ENCODE data around the gene TMTC2. TPM values are rescaled to one million over a fixed set of nuclear protein-coding genes. Genes with fewer than 3 reads are reported as not detected.

Gene TMTC2
- total and polyA plus RNA-seq, 4 experiments from 2014 or later, result 0.09 to 8.2 (median 4.2) TPM

DNA sequence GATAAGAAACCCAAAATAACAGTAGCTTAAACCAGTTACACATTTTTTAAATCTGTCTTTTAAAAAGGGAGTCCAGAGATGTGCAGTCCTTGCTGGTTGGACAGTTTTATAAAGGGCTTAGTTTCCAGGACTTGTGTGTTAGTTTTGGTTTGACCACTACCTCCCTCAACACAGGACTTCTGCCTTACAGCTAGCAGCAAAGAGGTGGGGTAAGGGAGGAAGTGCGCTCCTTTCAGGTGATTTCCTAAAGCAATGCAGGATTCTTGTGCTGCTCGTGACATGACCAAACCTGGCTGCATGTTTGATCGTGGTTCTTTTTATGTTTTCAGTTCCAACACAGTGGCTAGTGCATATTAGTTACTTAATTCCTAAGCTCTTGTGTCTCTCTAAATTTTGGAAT lies 266.2 kb downstream of the TMTC2 start:
- Mint-ChIP-seq H3K9me3 (peaks cover 0 to 12% (median 0%) of the 10 kb centered on the region in 8 donors), H3K27ac (no peak overlapping the region)
- POLR2A ChIA-PET (ENCODE audit: partially characterized antibody), result no interaction called here

DNA sequence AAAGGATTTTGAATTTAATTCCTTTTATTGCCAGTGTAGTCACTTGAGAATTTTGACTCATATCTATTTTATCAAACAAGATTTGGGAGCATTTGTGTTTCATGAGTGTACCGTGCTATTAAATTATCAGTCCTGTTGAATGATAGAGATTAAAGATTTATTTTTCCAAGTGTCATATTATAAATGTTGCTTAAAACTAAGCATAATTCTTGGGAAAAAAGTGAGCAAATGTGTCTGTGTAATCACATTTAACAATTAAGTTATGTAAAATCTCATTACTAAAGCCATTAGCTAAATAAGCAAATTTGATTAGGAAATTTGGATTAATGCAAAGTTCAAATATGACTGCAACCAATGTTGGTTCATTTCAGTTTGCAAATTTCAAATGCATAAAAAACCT lies 266.7 kb downstream of the TMTC2 start:
- peaks cover 0 to 12% (median 0%) of the 10 kb centered on the region in 8 donors for H3K9me3 Mint-ChIP-seq
- H3K4me1 Mint-ChIP-seq, result no peaks in the 10 kb centered on the region
- ChIA-PET CTCF (ENCODE audit: partially characterized antibody) (no interaction called here), POLR2A (ENCODE audit: partially characterized antibody) (no interaction called here)
- H3K27me3 Mint-ChIP-seq, result peaks cover 0 to 1% of the 10 kb centered on the region in 2 donors
- Histone ChIP-seq H3K36me3 (ENCODE audit: insufficient read depth, low read length) (no peaks in the 10 kb centered on the region), H3K27ac (ENCODE audit: low read depth, low read length) (no peak overlapping the region), H3K4me3 (ENCODE audit: low read length in 2 of 2) (no peak overlapping the region), H3K27me3 (ENCODE audit: insufficient read depth, low read length) (no peaks in the 10 kb centered on the region), H3K9me3 (ENCODE audit: control insufficient read depth in 1 of 2, low read length in 2 of 2) (no peaks in the 10 kb centered on the region), H3K4me1 (ENCODE audit: insufficient read depth, low read length) (no peaks in the 10 kb centered on the region)
- H3K27ac Mint-ChIP-seq, result no peak overlapping the region
- intact Hi-C loops (cut with micrococcal nuclease), result no loop called here
- no peak for DNase-seq
- no peak overlapping the region for H3K4me3 Mint-ChIP-seq
- no peaks in the 10 kb centered on the region for H3K36me3 Mint-ChIP-seq

More for the DNA sequence above, 266.2 kb downstream of the TMTC2 start:
- no peak overlapping the region for H3K27ac ChIP-seq (ENCODE audit: low read depth, low read length)
- no peaks in the 10 kb centered on the region for H3K4me1 ChIP-seq (ENCODE audit: insufficient read depth, low read length)
- H3K27me3 Mint-ChIP-seq, result peaks cover 0 to 1% of the 10 kb centered on the region in 2 donors
- H3K9me3 ChIP-seq (ENCODE audit: control insufficient read depth in 1 of 2, low read length in 2 of 2), result no peaks in the 10 kb centered on the region
- H3K4me3 Mint-ChIP-seq, result no peak overlapping the region
- no peak overlapping the region for H3K4me3 ChIP-seq (ENCODE audit: low read length in 2 of 2)
- H3K27me3 ChIP-seq (ENCODE audit: insufficient read depth, low read length), result no peaks in the 10 kb centered on the region
- no peaks in the 10 kb centered on the region for H3K4me1 Mint-ChIP-seq
- no peaks in the 10 kb centered on the region for H3K36me3 ChIP-seq (ENCODE audit: insufficient read depth, low read length)
- no peak for DNase-seq
- intact Hi-C loops (cut with micrococcal nuclease), result no loop called here
- H3K36me3 Mint-ChIP-seq, result no peaks in the 10 kb centered on the region
- CTCF ChIA-PET (ENCODE audit: partially characterized antibody), result no interaction called here

DNA sequence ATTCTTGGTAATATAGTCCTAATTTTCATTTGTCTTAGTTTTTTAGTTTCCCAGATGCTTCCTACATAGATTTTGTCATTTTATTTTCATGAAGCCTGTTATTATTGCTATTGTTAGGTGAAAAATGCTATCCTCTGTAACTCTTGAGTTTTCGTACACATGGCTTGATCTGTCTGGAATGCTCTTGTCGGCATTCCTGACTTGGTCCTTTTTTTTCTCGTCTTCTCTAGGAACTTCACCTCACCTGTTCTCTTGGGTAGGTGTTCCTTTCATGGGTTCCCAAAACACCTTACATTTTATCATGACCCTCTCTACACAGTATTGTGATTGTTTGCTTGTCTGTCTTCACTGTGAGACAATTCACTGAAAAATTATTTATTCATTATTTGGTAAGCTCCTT lies 267.4 kb downstream of the TMTC2 start:
- ChIA-PET CTCF (ENCODE audit: partially characterized antibody) (no interaction called here), POLR2A (ENCODE audit: partially characterized antibody) (no interaction called here)
- Histone ChIP-seq H3K36me3 (ENCODE audit: insufficient read depth, low read length) (no peaks in the 10 kb centered on the region), H3K27ac (ENCODE audit: low read depth, low read length) (no peak overlapping the region), H3K27me3 (ENCODE audit: insufficient read depth, low read length) (no peaks in the 10 kb centered on the region), H3K4me3 (ENCODE audit: low read length in 2 of 2) (no peak overlapping the region), H3K4me1 (ENCODE audit: insufficient read depth, low read length) (no peaks in the 10 kb centered on the region), H3K9me3 (ENCODE audit: control insufficient read depth in 1 of 2, low read length in 2 of 2) (no peaks in the 10 kb centered on the region)
- H3K27ac Mint-ChIP-seq, result no peak overlapping the region
- intact Hi-C loops (cut with micrococcal nuclease), result no loop called here
- H3K4me3 Mint-ChIP-seq, result no peak overlapping the region
- no peak for DNase-seq
- H3K4me1 Mint-ChIP-seq, result peaks cover 0 to 2% (median under 1%) of the 10 kb centered on the region in 4 donors
- H3K36me3 Mint-ChIP-seq, result no peaks in the 10 kb centered on the region
- peaks cover 0 to 1% of the 10 kb centered on the region in 2 donors for H3K27me3 Mint-ChIP-seq
- H3K9me3 Mint-ChIP-seq, result peaks cover 0 to 12% (median 0%) of the 10 kb centered on the region in 8 donors

DNA sequence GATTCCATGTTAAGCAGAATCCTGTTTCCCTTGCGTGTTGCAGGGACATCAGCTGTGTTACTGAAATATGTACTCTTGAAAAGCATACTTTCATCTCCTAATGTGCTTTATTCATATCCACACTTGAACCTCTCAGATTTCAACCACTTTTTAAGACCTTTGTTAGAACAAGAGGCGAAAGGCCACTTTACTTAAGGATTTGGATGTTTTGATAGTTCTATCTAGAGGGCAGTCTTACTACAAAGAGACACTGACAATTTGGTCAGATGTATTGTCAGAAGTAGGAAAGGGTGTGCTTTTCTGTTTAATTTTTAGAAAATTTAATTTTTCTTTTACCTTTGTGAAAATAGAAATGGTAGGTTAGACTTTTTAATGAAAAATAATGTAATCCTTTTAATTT lies 267.9 kb downstream of the TMTC2 start:
- H3K4me3 ChIP-seq (ENCODE audit: low read length in 2 of 2), result no peak overlapping the region
- CTCF ChIA-PET (ENCODE audit: partially characterized antibody), result no interaction called here

DNA sequence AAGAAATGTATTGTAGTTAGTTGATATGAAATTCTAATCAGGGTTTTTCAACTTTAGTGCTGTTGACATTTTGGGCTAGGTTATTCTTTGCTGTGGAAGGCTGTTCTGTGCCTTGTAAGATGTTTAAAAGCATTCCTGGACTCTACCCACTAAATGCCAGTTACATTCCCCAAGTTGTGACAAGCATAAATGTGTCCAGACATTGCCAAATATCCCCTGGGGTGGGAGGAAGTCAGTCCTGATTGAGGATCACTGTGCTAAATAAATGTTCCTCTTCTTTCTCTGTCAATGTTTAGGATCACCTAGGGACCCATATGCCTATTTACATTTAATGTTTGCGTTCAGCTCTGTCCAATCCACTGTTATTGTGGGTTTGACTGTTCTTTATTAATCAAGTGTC lies 268.3 kb downstream of the TMTC2 start:
- Mint-ChIP-seq H3K4me3 (no peak overlapping the region), H3K36me3 (no peaks in the 10 kb centered on the region), H3K27ac (no peak overlapping the region), H3K27me3 (peaks cover 0 to 1% of the 10 kb centered on the region in 2 donors), H3K4me1 (peaks cover 0 to 7% (median 4%) of the 10 kb centered on the region in 4 donors), H3K9me3 (peaks cover 0 to 12% (median 0%) of the 10 kb centered on the region in 8 donors)
- no peak overlapping the region for H3K27ac ChIP-seq (ENCODE audit: low read depth, low read length)
- intact Hi-C loops (cut with micrococcal nuclease), result no loop called here
- H3K9me3 ChIP-seq (ENCODE audit: control insufficient read depth in 1 of 2, low read length in 2 of 2), result no peaks in the 10 kb centered on the region
- CTCF ChIA-PET (ENCODE audit: partially characterized antibody), result no interaction called here
- H3K4me1 ChIP-seq (ENCODE audit: insufficient read depth, low read length), result no peaks in the 10 kb centered on the region
- H3K4me3 ChIP-seq (ENCODE audit: low read length in 2 of 2), result no peak overlapping the region
- H3K27me3 ChIP-seq (ENCODE audit: insufficient read depth, low read length), result no peaks in the 10 kb centered on the region
- DNase-seq, result no peak
- H3K36me3 ChIP-seq (ENCODE audit: insufficient read depth, low read length), result no peaks in the 10 kb centered on the region
- POLR2A ChIA-PET (ENCODE audit: partially characterized antibody), result no interaction called here

More for the DNA sequence above, 267.9 kb downstream of the TMTC2 start:
- no peaks in the 10 kb centered on the region for H3K27me3 ChIP-seq (ENCODE audit: insufficient read depth, low read length)
- no peaks in the 10 kb centered on the region for H3K4me1 ChIP-seq (ENCODE audit: insufficient read depth, low read length)
- H3K36me3 Mint-ChIP-seq, result no peaks in the 10 kb centered on the region
- H3K9me3 ChIP-seq (ENCODE audit: control insufficient read depth in 1 of 2, low read length in 2 of 2), result no peaks in the 10 kb centered on the region
- peaks cover 0 to 1% of the 10 kb centered on the region in 2 donors for H3K27me3 Mint-ChIP-seq
- intact Hi-C loops (cut with micrococcal nuclease), result no loop called here
- H3K27ac ChIP-seq (ENCODE audit: low read depth, low read length), result no peak overlapping the region
- peaks cover 0 to 3% (median 2%) of the 10 kb centered on the region in 4 donors for H3K4me1 Mint-ChIP-seq
- peaks cover 0 to 12% (median 0%) of the 10 kb centered on the region in 8 donors for H3K9me3 Mint-ChIP-seq
- POLR2A ChIA-PET (ENCODE audit: partially characterized antibody), result no interaction called here
- no peak overlapping the region for H3K27ac Mint-ChIP-seq
- no peak overlapping the region for H3K4me3 Mint-ChIP-seq
- H3K36me3 ChIP-seq (ENCODE audit: insufficient read depth, low read length), result no peaks in the 10 kb centered on the region
- DNase-seq, result no peak

DNA sequence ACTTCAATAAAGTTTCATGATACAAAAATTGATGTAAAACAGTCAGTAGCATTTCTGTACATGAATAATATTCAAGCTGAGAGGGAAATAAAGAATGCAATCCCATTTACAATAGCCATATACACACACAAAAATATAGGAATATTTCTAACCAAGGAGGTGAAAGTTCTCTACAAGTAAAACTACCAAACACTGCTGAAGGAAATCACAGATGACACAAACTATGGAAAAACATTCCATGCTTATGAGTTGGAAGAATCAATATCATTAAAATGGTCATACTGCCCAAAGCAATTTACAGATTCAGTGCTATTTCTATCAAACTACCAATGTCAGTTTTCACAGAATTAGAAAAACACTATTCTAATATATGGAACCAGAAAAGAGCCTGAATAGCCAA lies 272.3 kb downstream of the TMTC2 start:
- Mint-ChIP-seq H3K27ac (no peak overlapping the region), H3K4me3 (no peak overlapping the region), H3K27me3 (peaks cover 0 to 1% of the 10 kb centered on the region in 2 donors), H3K36me3 (no peaks in the 10 kb centered on the region), H3K9me3 (peaks cover 0 to 12% (median 0%) of the 10 kb centered on the region in 8 donors), H3K4me1 (peaks cover 0 to 9% (median 4%) of the 10 kb centered on the region in 4 donors)
- Histone ChIP-seq H3K9me3 (ENCODE audit: control insufficient read depth in 1 of 2, low read length in 2 of 2) (no peaks in the 10 kb centered on the region), H3K36me3 (ENCODE audit: insufficient read depth, low read length) (no peaks in the 10 kb centered on the region), H3K27me3 (ENCODE audit: insufficient read depth, low read length) (no peaks in the 10 kb centered on the region), H3K4me1 (ENCODE audit: insufficient read depth, low read length) (no peaks in the 10 kb centered on the region), H3K4me3 (ENCODE audit: low read length in 2 of 2) (no peak overlapping the region), H3K27ac (ENCODE audit: low read depth, low read length) (no peak overlapping the region)
- ChIA-PET CTCF (ENCODE audit: partially characterized antibody) (no interaction called here), POLR2A (ENCODE audit: partially characterized antibody) (no interaction called here)
- no peak for DNase-seq
- intact Hi-C loops (cut with micrococcal nuclease), result no loop called here

DNA sequence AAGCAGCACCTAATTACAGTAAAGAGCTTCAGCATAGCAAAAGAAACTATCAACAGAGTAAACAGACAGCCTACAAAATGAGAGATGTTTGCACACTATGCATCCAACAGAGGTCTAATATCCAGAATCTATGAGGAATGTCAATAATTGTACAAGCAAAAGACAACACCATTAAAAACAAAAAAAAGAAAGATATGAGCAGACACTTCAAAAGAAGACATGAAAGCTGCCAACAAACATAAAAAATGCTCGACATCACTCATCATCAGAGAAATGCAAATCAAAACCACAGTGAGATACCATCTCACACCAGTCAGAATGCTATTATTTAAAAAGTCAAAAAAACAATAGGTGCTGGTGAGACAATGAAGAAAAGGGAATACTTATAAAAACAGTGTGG lies 273.1 kb downstream of the TMTC2 start:
- peaks cover 0 to 7% (median 0%) of the 10 kb centered on the region in 8 donors for H3K9me3 Mint-ChIP-seq
- Histone ChIP-seq H3K27me3 (ENCODE audit: insufficient read depth, low read length) (no peaks in the 10 kb centered on the region), H3K27ac (ENCODE audit: low read depth, low read length) (no peak overlapping the region), H3K9me3 (ENCODE audit: control insufficient read depth in 1 of 2, low read length in 2 of 2) (no peaks in the 10 kb centered on the region), H3K4me1 (ENCODE audit: insufficient read depth, low read length) (no peaks in the 10 kb centered on the region), H3K4me3 (ENCODE audit: low read length in 2 of 2) (no peak overlapping the region), H3K36me3 (ENCODE audit: insufficient read depth, low read length) (no peaks in the 10 kb centered on the region)
- intact Hi-C loops (cut with micrococcal nuclease), result no loop called here
- peaks cover 0 to 1% of the 10 kb centered on the region in 2 donors for H3K27me3 Mint-ChIP-seq
- ChIA-PET CTCF (ENCODE audit: partially characterized antibody) (no interaction called here), POLR2A (ENCODE audit: partially characterized antibody) (no interaction called here)
- H3K4me3 Mint-ChIP-seq, result no peak overlapping the region
- peaks cover 0 to 9% (median 4%) of the 10 kb centered on the region in 4 donors for H3K4me1 Mint-ChIP-seq
- H3K36me3 Mint-ChIP-seq, result no peaks in the 10 kb centered on the region
- H3K27ac Mint-ChIP-seq, result no peak overlapping the region
- no peak for DNase-seq

DNA sequence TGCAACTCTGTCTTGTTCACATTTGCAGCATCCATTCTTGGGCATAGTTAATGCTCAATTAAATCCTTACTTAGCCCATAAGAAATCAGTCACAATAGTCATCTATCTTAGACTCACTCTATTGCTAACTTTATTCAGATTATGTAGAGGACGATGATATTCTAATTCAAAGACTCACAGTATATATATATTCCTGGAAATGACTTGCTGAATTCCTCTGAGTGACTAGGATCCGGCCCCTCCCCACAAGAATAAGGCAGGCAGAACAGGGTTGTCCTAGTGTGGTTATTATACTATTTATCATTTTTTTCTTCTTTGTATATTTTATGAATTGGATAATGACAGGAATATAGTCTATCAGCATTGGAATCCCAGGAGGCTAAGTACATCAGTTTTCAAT lies 275.1 kb downstream of the TMTC2 start:
- Mint-ChIP-seq H3K4me3 (no peak overlapping the region), H3K27me3 (peaks cover 0 to 1% of the 10 kb centered on the region in 2 donors), H3K27ac (no peak overlapping the region), H3K36me3 (no peaks in the 10 kb centered on the region), H3K4me1 (peaks cover 0 to 9% (median 5%) of the 10 kb centered on the region in 4 donors), H3K9me3 (peaks cover 0 to 4% (median 0%) of the 10 kb centered on the region in 8 donors)
- intact Hi-C loops (cut with micrococcal nuclease), result no loop called here
- no peak overlapping the region for H3K27ac ChIP-seq (ENCODE audit: low read depth, low read length)
- no peak overlapping the region for H3K4me3 ChIP-seq (ENCODE audit: low read length in 2 of 2)
- ChIA-PET CTCF (ENCODE audit: partially characterized antibody) (no interaction called here), POLR2A (ENCODE audit: partially characterized antibody) (no interaction called here)
- H3K4me1 ChIP-seq (ENCODE audit: insufficient read depth, low read length), result no peaks in the 10 kb centered on the region
- no peaks in the 10 kb centered on the region for H3K27me3 ChIP-seq (ENCODE audit: insufficient read depth, low read length)
- H3K36me3 ChIP-seq (ENCODE audit: insufficient read depth, low read length), result no peaks in the 10 kb centered on the region
- no peak for DNase-seq
- no peaks in the 10 kb centered on the region for H3K9me3 ChIP-seq (ENCODE audit: control insufficient read depth in 1 of 2, low read length in 2 of 2)
